ENCODE measurements around the gene TTC9C.

TTC9C gene

DNA sequence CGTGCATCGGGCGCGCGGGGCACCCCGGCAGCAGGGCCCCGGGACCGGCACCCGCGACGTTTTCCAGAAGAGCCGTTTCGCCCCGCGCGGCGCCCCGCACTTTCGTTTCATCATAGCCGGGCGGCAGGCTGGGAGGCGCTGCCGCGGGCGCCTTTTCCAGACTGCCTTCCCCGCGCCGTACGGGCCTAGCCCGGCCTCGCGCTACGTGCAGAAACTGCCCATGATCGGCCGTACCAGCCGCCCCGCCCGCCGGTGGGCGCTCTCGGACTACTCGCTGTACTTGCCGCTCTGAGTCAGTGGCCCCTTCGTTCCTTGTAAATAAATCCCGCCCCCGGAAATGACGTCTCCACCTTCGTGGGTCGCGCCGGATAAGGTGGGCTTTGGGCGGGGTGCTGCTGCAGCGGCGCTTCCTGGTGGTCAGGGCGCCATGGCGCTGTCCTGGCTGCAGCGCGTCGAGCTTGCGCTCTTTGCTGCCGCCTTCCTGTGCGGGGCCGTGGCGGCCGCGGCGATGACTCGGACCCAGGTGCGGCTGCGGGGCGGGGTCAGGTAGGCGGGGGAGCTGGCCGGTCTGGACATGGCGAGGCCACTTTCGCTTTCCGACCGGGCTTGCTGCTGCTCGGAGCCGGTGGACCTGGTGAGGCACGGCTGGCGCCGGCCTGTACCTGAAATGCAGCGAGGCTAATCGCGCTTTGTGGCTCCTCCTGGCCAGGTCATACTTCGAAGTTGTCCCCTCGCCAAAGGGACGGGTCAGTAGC, 58.9 kb downstream of the TTC9C start, which contains the start of gene TMEM179B:
Gene TMEM179B, plus strand, starts transcription at position 398 of the 755 bp plus-strand sequence. Its CDS starts 30 bp downstream, at position 428.
- H3K4me1 Mint-ChIP-seq, result peaks cover 36% of the 10 kb centered on the region
- peaks cover 82% of the 10 kb centered on the region for H3K36me3 Mint-ChIP-seq
- ATAC-seq (peak; percentile 87), DNase-seq (ENCODE audit: low spot score in 2 of 2) (peak; percentile 91 to 99)
- H3K27ac Mint-ChIP-seq, result peak within 1 kb of the TSS; percentile 92
- H3K4me3 Mint-ChIP-seq, result peak within 1 kb of the TSS; percentile 92
- H3K9me3 Mint-ChIP-seq, result no peaks in the 10 kb centered on the region

All from stimulated activated effector memory CD8-positive, alpha-beta T cell treated with anti-CD3 and anti-CD28 coated beads, Interleukin-12 subunit alpha, Interleukin-12 subunit beta, amount 100 ng/mL, for 72 hours (primary cell).